Ovary (tissue), 3 donors: Measurements from ENCODE around the gene SETBP1.

Source experiments
- CTCF ChIP-seq, 3 donors: fragments of 450-650 bp in 2 of 3; fragments of 200-600 bp in 1 of 3; IDR thresholded peaks; one replicate each; pipeline versions ENCODE4 v1.5.1 to v1.8.0; 2016 to 2022; ENCODE audit warnings: antibody characterized with exemption in 3 of 3, mild to moderate bottlenecking in 1 of 3
- EP300 ChIP-seq: sonication (generic); formaldehyde crosslinking; IDR thresholded peaks from one replicate; pipeline ENCODE4 v1.6.1; 2017; ENCODE audit warnings: antibody characterized with exemption
- POLR2A ChIP-seq: fragments of 450-650 bp; IDR thresholded peaks from one replicate; pipeline ENCODE4 v1.6.1; 2017; ENCODE audit warnings: antibody characterized with exemption, mild to moderate bottlenecking, moderate library complexity
- donor health status: DM: no; HTN: no; CAD: no.

DNA sequence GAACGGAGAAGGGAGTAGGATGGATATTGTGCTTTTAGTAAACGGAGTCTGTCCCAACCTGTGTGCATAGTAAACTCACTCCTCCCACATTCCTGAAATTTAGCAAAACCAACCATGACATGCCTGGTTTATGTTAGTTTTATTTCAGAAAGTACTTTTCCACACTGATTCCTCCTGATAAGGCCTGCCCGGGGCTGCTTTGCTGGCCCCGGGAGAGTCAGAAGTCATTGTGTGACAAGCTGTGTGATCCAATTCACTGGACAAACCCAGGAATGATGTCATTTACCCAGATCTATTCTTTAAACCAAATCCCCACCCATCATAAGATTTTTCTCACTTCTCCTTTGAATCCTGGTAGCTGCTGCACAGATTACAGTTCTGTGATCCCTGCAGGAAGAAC, 109.0 kb downstream of the SETBP1 start:
- no peak for TF ChIP-seq POLR2A
- TF ChIP-seq CTCF (IDR thresholded peaks at IDR 0.05): no peak
- TF ChIP-seq EP300: no peak
